Panc1 (cell line): Measurements from ENCODE around the gene DNER. TPM values are rescaled to one million over a fixed set of nuclear protein-coding genes. Genes with fewer than 3 reads are reported as not detected.

Experiments
- ATAC-seq: fragments of 200-7000 bp; cut with Tn5 transposase; 2 replicates; pipeline ENCODE4 v1.9.1; 2020; ENCODE audit warnings: mild to moderate bottlenecking, moderate library complexity
- BruUV-seq: library from RNA; stranded (reverse); fragments of 400-500 nt; replicated peaks from 2 replicates; lab custom pipeline; 2021; lab: Mats Ljungman, UMichigan
- CTCF ChIA-PET: fragments of 300-600 bp; sonication (Branson Sonifier 250); formaldehyde crosslinking; loops from one replicate; lab custom pipeline; 2022; ENCODE audit warnings: antibody characterized with exemption; lab: Charles Lee
- POLR2A ChIA-PET: fragments of 300-600 bp; sonication (Branson Sonifier 250); formaldehyde crosslinking; loops from one replicate; lab custom pipeline; 2022; ENCODE audit warnings: antibody characterized with exemption; lab: Charles Lee
- DNase-seq: peaks from one replicate; pipeline ENCODE4 v3.0.0-alpha.2; 2010; ENCODE audit warnings: low read depth, low spot score
- H3K27ac ChIP-seq: 2 replicates; pipeline ENCODE4 v1.5.1; 2011; ENCODE audit warnings: mild to moderate bottlenecking, low read length, inconsistent platforms
- H3K27me3 ChIP-seq: fragments of 200-500 bp; sonication (Bioruptor generic); 2 replicates; pipeline ENCODE4 v1.6.0; 2014; ENCODE audit warnings: low read length, inconsistent platforms; ENCODE audit not compliant: control insufficient read depth, insufficient read depth
- H3K36me3 ChIP-seq: fragments of 200-500 bp; sonication (Bioruptor generic); 2 replicates; pipeline ENCODE4 v1.5.1; 2014; ENCODE audit warnings: inconsistent platforms, mild to moderate bottlenecking, low read length, moderate library complexity; ENCODE audit not compliant: control insufficient read depth, insufficient read depth
- H3K4me1 ChIP-seq: 2 replicates; pipeline ENCODE4 v1.5.1; 2011; ENCODE audit warnings: inconsistent platforms, mild to moderate bottlenecking, low read length, moderate library complexity; ENCODE audit not compliant: control insufficient read depth, insufficient read depth
- H3K4me3 ChIP-seq, 2 experiments: 2 replicates each; pipeline ENCODE4 v1.5.1; 2011 to 2012; ENCODE audit warnings: low read depth in 2 of 2, low read length in 2 of 2, mild to moderate bottlenecking in 2 of 2, inconsistent platforms in 1 of 2, moderate library complexity in 1 of 2
- H3K9me3 ChIP-seq: fragments of 200-500 bp; sonication (Bioruptor generic); 2 replicates; pipeline ENCODE4 v1.5.1; 2014; ENCODE audit warnings: low read depth, mild to moderate bottlenecking, inconsistent platforms, low read length, moderate library complexity; ENCODE audit not compliant: control insufficient read depth, insufficient read depth
- POLR2AphosphoS5 ChIP-seq: IDR thresholded peaks from 2 replicates; pipeline ENCODE4 v1.6.1; 2012; ENCODE audit warnings: mild to moderate bottlenecking, low read depth, low read length, moderate library complexity
- SIN3A ChIP-seq: IDR thresholded peaks from 2 replicates; pipeline ENCODE4 v1.6.1; 2012; ENCODE audit warnings: low read depth, mild to moderate bottlenecking, low read length, moderate library complexity, borderline replicate concordance; ENCODE audit not compliant: insufficient read depth
- TCF7L2 ChIP-seq: IDR thresholded peaks from 2 replicates; pipeline ENCODE4 v1.6.1; 2011; ENCODE audit warnings: mild to moderate bottlenecking, low read depth, low read length, inconsistent platforms
- in situ Hi-C: cut with HindIII; loops from 2 replicates; pipeline ENCODE4 v1.10.0; 2016; ENCODE audit warnings: low sequenced_read_pairs, low pct_unique_long_range_greater_than_20kb
- intact Hi-C: fragments of 100-400 bp; cut with micrococcal nuclease; formaldehyde crosslinking; loops from one replicate; pipeline ENCODE4 v1.10.0; 2022; ENCODE audit not compliant: unreplicated experiment
- total RNA-seq: library from RNA; stranded (reverse); gene quantifications from one replicate; pipeline ENCODE4 v1.2.1, GENCODE V29; 2021; ENCODE audit not compliant: unreplicated experiment
- TF ChIP-seq, protein P1 (sequence below), 2 experiments: IDR thresholded peaks; 2 replicates each; pipeline ENCODE4 v1.6.1; 2011 to 2012; ENCODE audit warnings: low read depth in 2 of 2, control low read depth in 1 of 2, low read length in 1 of 2, mild to moderate bottlenecking in 1 of 2, moderate library complexity in 1 of 2; ENCODE audit not compliant: insufficient read depth in 1 of 2
- TF ChIP-seq, protein P2 (sequence below): fragments of 450-650 bp; IDR thresholded peaks from 2 replicates; pipeline ENCODE4 v1.5.1; 2017; ENCODE audit warnings: mild to moderate bottlenecking

Gene DNER
- total RNA-seq, 1 experiment from 2014 or later = 0.31 TPM

DNA sequence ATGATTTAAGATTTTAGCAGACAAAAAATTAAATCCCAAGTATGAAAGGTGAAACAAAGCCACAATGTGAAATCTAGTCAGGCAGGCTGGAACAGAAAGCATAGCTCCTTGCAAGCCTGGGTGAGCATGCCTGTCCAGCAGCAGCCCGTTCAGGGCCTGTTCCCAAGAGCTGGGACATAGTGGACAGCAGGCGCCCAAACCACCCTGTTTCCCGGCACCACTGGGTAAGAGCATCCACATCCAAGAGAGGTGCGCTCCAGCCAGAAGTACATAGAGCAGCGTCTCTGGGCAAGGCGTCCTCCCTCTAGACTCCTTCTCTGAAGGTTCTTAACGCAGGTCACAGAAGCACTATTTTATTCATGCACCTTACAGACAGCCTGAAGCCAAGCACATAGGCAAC is 80.8 kb downstream of the DNER start:
- H3K9me3 ChIP-seq = no peaks in the 10 kb centered on the region
- no peak overlapping the region for H3K27ac ChIP-seq
- no TSS peak for BruUV-seq
- intact Hi-C loops = no loop called here
- no peak overlapping the region for H3K4me3 ChIP-seq
- DNase-seq (no peak), ATAC-seq (0 out of 2 replicates have a peak, but pooled peaks have one; percentile 38)
- no peaks in the 10 kb centered on the region for H3K4me1 ChIP-seq
- H3K27me3 ChIP-seq = peaks cover 17% of the 10 kb centered on the region
- ChIA-PET CTCF (no interaction called here), POLR2A (no interaction called here)
- in situ Hi-C loops = no loop called here
- TF ChIP-seq, protein P1, sequence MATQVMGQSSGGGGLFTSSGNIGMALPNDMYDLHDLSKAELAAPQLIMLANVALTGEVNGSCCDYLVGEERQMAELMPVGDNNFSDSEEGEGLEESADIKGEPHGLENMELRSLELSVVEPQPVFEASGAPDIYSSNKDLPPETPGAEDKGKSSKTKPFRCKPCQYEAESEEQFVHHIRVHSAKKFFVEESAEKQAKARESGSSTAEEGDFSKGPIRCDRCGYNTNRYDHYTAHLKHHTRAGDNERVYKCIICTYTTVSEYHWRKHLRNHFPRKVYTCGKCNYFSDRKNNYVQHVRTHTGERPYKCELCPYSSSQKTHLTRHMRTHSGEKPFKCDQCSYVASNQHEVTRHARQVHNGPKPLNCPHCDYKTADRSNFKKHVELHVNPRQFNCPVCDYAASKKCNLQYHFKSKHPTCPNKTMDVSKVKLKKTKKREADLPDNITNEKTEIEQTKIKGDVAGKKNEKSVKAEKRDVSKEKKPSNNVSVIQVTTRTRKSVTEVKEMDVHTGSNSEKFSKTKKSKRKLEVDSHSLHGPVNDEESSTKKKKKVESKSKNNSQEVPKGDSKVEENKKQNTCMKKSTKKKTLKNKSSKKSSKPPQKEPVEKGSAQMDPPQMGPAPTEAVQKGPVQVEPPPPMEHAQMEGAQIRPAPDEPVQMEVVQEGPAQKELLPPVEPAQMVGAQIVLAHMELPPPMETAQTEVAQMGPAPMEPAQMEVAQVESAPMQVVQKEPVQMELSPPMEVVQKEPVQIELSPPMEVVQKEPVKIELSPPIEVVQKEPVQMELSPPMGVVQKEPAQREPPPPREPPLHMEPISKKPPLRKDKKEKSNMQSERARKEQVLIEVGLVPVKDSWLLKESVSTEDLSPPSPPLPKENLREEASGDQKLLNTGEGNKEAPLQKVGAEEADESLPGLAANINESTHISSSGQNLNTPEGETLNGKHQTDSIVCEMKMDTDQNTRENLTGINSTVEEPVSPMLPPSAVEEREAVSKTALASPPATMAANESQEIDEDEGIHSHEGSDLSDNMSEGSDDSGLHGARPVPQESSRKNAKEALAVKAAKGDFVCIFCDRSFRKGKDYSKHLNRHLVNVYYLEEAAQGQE (IDR thresholded peaks at IDR 0.05; ENCODE audit: insufficient read depth in 1 of 2, low read depth in 2 of 2, low read length in 1 of 2) = no peak
- no peak for TF ChIP-seq SIN3A
- TF ChIP-seq TCF7L2 = no peak
- no peak for TF ChIP-seq POLR2AphosphoS5
- TF ChIP-seq, protein P2, sequence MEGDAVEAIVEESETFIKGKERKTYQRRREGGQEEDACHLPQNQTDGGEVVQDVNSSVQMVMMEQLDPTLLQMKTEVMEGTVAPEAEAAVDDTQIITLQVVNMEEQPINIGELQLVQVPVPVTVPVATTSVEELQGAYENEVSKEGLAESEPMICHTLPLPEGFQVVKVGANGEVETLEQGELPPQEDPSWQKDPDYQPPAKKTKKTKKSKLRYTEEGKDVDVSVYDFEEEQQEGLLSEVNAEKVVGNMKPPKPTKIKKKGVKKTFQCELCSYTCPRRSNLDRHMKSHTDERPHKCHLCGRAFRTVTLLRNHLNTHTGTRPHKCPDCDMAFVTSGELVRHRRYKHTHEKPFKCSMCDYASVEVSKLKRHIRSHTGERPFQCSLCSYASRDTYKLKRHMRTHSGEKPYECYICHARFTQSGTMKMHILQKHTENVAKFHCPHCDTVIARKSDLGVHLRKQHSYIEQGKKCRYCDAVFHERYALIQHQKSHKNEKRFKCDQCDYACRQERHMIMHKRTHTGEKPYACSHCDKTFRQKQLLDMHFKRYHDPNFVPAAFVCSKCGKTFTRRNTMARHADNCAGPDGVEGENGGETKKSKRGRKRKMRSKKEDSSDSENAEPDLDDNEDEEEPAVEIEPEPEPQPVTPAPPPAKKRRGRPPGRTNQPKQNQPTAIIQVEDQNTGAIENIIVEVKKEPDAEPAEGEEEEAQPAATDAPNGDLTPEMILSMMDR = no peak
- H3K36me3 ChIP-seq = no peaks in the 10 kb centered on the region

DNA sequence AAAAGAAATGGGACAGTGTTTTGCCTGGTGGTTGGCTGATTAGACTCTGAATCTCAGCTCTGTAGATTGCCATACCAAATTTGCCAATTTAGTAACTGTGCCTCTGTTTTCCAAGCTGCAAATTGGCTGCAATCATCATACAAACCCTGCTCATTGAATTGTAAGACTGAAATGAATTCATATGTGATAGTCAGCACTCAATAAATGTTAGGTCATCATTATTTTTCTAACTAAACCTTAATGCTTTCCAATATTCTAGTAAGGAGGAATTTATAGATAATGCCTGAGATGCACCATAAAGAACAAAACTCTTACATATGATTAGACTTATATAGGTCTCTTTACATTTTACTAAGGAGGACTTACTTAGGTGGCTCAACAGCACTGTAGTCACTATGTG is 85.3 kb downstream of the DNER start:
- no peak for TF ChIP-seq POLR2AphosphoS5
- TF ChIP-seq, protein P2 = no peak
- TF ChIP-seq, protein P1 (IDR thresholded peaks at IDR 0.05; ENCODE audit: insufficient read depth in 1 of 2, low read depth in 2 of 2, low read length in 1 of 2) = no peak
- TF ChIP-seq TCF7L2 = no peak
- no peak for TF ChIP-seq SIN3A
- in situ Hi-C loops = no loop called here
- H3K4me1 ChIP-seq = no peaks in the 10 kb centered on the region
- ChIA-PET CTCF (no interaction called here), POLR2A (no interaction called here)
- no peak for DNase-seq
- H3K36me3 ChIP-seq = no peaks in the 10 kb centered on the region
- H3K4me3 ChIP-seq = no peak overlapping the region
- no peak for ATAC-seq
- H3K27me3 ChIP-seq = peaks cover 12% of the 10 kb centered on the region
- intact Hi-C loops = no loop called here
- no peak overlapping the region for H3K27ac ChIP-seq
- BruUV-seq = no TSS peak
- no peaks in the 10 kb centered on the region for H3K9me3 ChIP-seq
